Stimulated activated CD4-positive, alpha-beta T cell treated with anti-CD3 and anti-CD28 coated beads, Interleukin-4, amount 100 ng/mL, for 24 hours (primary cell): ENCODE results near the gene PIGR.

Experiments
- DNase-seq: peaks from one replicate; pipeline ENCODE4 v3.0.0-alpha.2; 2020

Gene PIGR

GRCh38 chr1:206887701-206888100, 58.6 kb downstream of the PIGR start:
- DNase-seq, result no peak

- DNase-seq, result no peak
These were observed 59.4 kb downstream of the PIGR start for GRCh38 chr1:206886831-206887230.

- DNase-seq, result no peak
These were observed 60.8 kb downstream of the PIGR start for GRCh38 chr1:206885341-206886060.

- DNase-seq, result no peak
These were observed 62.4 kb downstream of the PIGR start for GRCh38 chr1:206883876-206884275.

- no peak for DNase-seq
These were observed 63.1 kb downstream of the PIGR start for GRCh38 chr1:206883160-206883559.

- DNase-seq, result no peak
These were observed 63.7 kb downstream of the PIGR start for GRCh38 chr1:206882555-206882954.

GRCh38 chr1:206880314-206880713, 66.0 kb downstream of the PIGR start:
- no peak for DNase-seq
